B cell (primary cell): ENCODE results near the gene MUC4. TPM values are rescaled to one million over a fixed set of nuclear protein-coding genes. Genes with fewer than 3 reads are reported as not detected.
"Not testable (repeated sequence)": the region's sequence is repeated elsewhere in the genome, so short reads cannot be mapped to it uniquely, and the experiment has no call there.

Source experiments
- ATAC-seq: fragments of 200-7000 bp; cut with Tn5 transposase; one replicate; pipeline ENCODE4 v1.10.0; 2021; ENCODE audit warnings: low read depth, mild to moderate bottlenecking, moderate number of reproducible peaks, moderate library complexity
- CTCF ChIA-PET: fragments of 350-600 bp; sonication (Branson Sonifier 250); formaldehyde crosslinking; loops from one replicate; lab custom pipeline; 2021; ENCODE audit warnings: antibody characterized with exemption, inconsistent platforms; lab: Charles Lee
- POLR2A ChIA-PET: fragments of 350-600 bp; sonication (Branson Sonifier 250); formaldehyde crosslinking; loops from one replicate; lab custom pipeline; 2021; ENCODE audit warnings: antibody characterized with exemption; lab: Charles Lee
- DNase-seq: peaks from one replicate; pipeline ENCODE4 v3.0.0; 2013
- H2AFZ ChIP-seq: 2 replicates; pipeline ENCODE4 v1.6.1; 2012; ENCODE audit warnings: mild to moderate bottlenecking, low read depth, low read length; ENCODE audit not compliant: insufficient read depth, poor library complexity, severe bottlenecking
- H3K27ac ChIP-seq, 2 donors: 1 replicate in 1 of 2; 2 replicates in 1 of 2; pipeline ENCODE4 v1.5.1; 2012 to 2013; ENCODE audit warnings: low read length in 2 of 2, mild to moderate bottlenecking in 2 of 2, moderate library complexity in 1 of 2
- H3K27me3 ChIP-seq, 4 experiments: fragments of 200-600 bp in 1 of 4; sonication (generic) in 1 of 4; replicated peaks in 1 of 4; 1 replicate in 2 of 4; 2 replicates in 2 of 4; pipeline versions ENCODE4 v1.6.1 to v1.7.0; 2013 to 2016; ENCODE audit warnings: low read length in 3 of 4, mild to moderate bottlenecking in 2 of 4, mixed read lengths in 1 of 4, moderate library complexity in 1 of 4; ENCODE audit not compliant: insufficient read depth in 4 of 4, control insufficient read depth in 3 of 4; ENCODE audit errors: control extremely low read depth in 1 of 4
- H3K36me3 ChIP-seq, 2 experiments: replicated peaks in 1 of 2; 1 replicate in 1 of 2; 2 replicates in 1 of 2; pipeline versions ENCODE4 v1.6.1 to v1.7.1; 2013; ENCODE audit warnings: low read length in 1 of 2; ENCODE audit not compliant: insufficient read depth in 2 of 2, control insufficient read depth in 1 of 2; ENCODE audit errors: control extremely low read depth in 1 of 2, extremely low read depth in 1 of 2
- H3K4me1 ChIP-seq, 2 donors: fragments of 200-600 bp in 1 of 2; sonication (generic) in 1 of 2; 1 replicate in 1 of 2; 2 replicates in 1 of 2; pipeline versions ENCODE4 v1.5.1 to v1.6.1; 2013 to 2017; ENCODE audit warnings: low read length in 2 of 2; ENCODE audit not compliant: control insufficient read depth in 2 of 2, insufficient read depth in 2 of 2
- H3K4me2 ChIP-seq: replicated peaks from 2 replicates; pipeline ENCODE3; 2012; ENCODE audit warnings: mild to moderate bottlenecking, low read depth, low read length; ENCODE audit not compliant: poor library complexity, severe bottlenecking
- H3K4me3 ChIP-seq, 5 experiments: fragments of 200-600 bp in 1 of 5; sonication (generic) in 1 of 5; 1 replicate in 3 of 5; 2 replicates in 2 of 5; pipeline versions ENCODE4 v1.5.1 to v1.7.0; 2011 to 2016; ENCODE audit warnings: low read length in 4 of 5, mild to moderate bottlenecking in 4 of 5, low read depth in 2 of 5, control low read depth in 1 of 5, moderate library complexity in 1 of 5; ENCODE audit not compliant: insufficient read depth in 1 of 5; ENCODE audit errors: control extremely low read depth in 1 of 5, extremely low read depth in 1 of 5
- H3K79me2 ChIP-seq: fragments of 200-600 bp; sonication (generic); one replicate; pipeline ENCODE4 v1.6.0; 2016; ENCODE audit warnings: low read length; ENCODE audit not compliant: control insufficient read depth, insufficient read depth
- H3K9ac ChIP-seq: fragments of 200-600 bp; sonication (generic); 2 replicates; pipeline ENCODE4 v1.6.1; 2017; ENCODE audit warnings: mild to moderate bottlenecking, low read length, moderate library complexity
- H3K9me3 ChIP-seq, 3 donors: one replicate each; pipeline versions ENCODE4 v1.6.1 to v1.7.1; 2013; ENCODE audit warnings: low read length in 2 of 3; ENCODE audit not compliant: control insufficient read depth in 2 of 3, insufficient read depth in 1 of 3; ENCODE audit errors: control extremely low read depth in 1 of 3
- H4K20me1 ChIP-seq: 2 replicates; pipeline ENCODE4 v1.6.0; 2012; ENCODE audit warnings: mild to moderate bottlenecking, low read length; ENCODE audit not compliant: insufficient read depth, control insufficient read depth, poor library complexity, severe bottlenecking
- H3K27ac Mint-ChIP-seq: one replicate; pipeline ENCODE4 v1.8.0; 2021; ENCODE audit warnings: mixed read lengths
- H3K27me3 Mint-ChIP-seq: one replicate; pipeline ENCODE4 v1.8.0; 2021; ENCODE audit warnings: mixed read lengths
- H3K4me1 Mint-ChIP-seq: one replicate; pipeline ENCODE4 v1.8.0; 2021; ENCODE audit warnings: mixed read lengths
- H3K4me3 Mint-ChIP-seq: one replicate; pipeline ENCODE4 v1.8.0; 2021; ENCODE audit warnings: mixed read lengths
- H3K9me3 Mint-ChIP-seq: one replicate; pipeline ENCODE4 v1.8.0; 2022; ENCODE audit warnings: mixed read lengths; ENCODE audit not compliant: insufficient read depth
- CTCF ChIP-seq: fragments of 200-600 bp; IDR thresholded peaks from one replicate; pipeline ENCODE4 v1.8.0; 2022; ENCODE audit warnings: antibody characterized with exemption, mild to moderate bottlenecking
- EZH2 ChIP-seq: IDR thresholded peaks from 2 replicates; pipeline ENCODE4 v1.6.1; 2012; ENCODE audit warnings: borderline replicate concordance, low read depth, mild to moderate bottlenecking, moderate library complexity, low read length; ENCODE audit not compliant: insufficient read depth, poor library complexity, severe bottlenecking
- WGBS: methylation state at CpG from one replicate; pipeline ENCODE4 v1.1.5; 2013; ENCODE audit warnings: missing lambda C conversion rate; ENCODE audit not compliant: insufficient coverage; 5-methylcytosine and 5-hydroxymethylcytosine counted together
- intact Hi-C: fragments of 100-400 bp; cut with micrococcal nuclease; formaldehyde crosslinking; loops from one replicate; pipeline ENCODE4 v1.10.0; 2022
- polyA plus RNA-seq: library from polyadenylated mRNA; depleted of rRNA; stranded (reverse); fragments of >200 nt; gene quantifications from 2 replicates; pipeline ENCODE4 v1.2.3, GENCODE V29; 2012
- total RNA-seq, 2 donors: library from RNA; stranded (reverse); fragments of 120-200 nt in 1 of 2; gene quantifications; 1 replicate in 1 of 2; 2 replicates in 1 of 2; pipeline versions ENCODE4 v1.2.3 to v1.2.4, GENCODE V29; 2013 to 2022

MUC4 gene
- total and polyA plus RNA-seq, 2 donors (not counting 1 experiment from before 2014, with no cell fraction given), result 0.22 to 1.2 TPM

GRCh38 chr3:195714380-195715011 lies 97.2 kb downstream of the MUC4 start:
- POLR2A ChIA-PET, result no interaction called here

GRCh38 chr3:195713150-195713549 lies 98.6 kb downstream of the MUC4 start:
- intact Hi-C loops, H3K9me3 Mint-ChIP-seq, H4K20me1 ChIP-seq, H3K4me3 Mint-ChIP-seq, CTCF ChIA-PET, H3K4me3 ChIP-seq, H3K27me3 Mint-ChIP-seq, ATAC-seq, H3K27me3 ChIP-seq, POLR2A ChIA-PET, H3K4me1 Mint-ChIP-seq, H3K4me1 ChIP-seq, H3K27ac Mint-ChIP-seq, H3K27ac ChIP-seq, H3K4me2 ChIP-seq, H3K9ac ChIP-seq, H2AFZ ChIP-seq, H3K79me2 ChIP-seq: not testable (repeated sequence)
- DNase-seq, result peak; percentile 37
- Histone ChIP-seq H3K9me3 (peaks cover 0 to 10% (median 0%) of the 10 kb centered on the region in 3 donors), H3K36me3 (peaks cover 0 to 15% of the 10 kb centered on the region in 2 experiments)
- WGBS, result 13% methylated on average over 5 of the region's 9 CpGs

More at GRCh38 chr3:195714380-195715011, 97.2 kb downstream of the MUC4 start:
- WGBS, result 95% methylated on average over 5 of the region's 6 CpGs
- Histone ChIP-seq H3K27ac (no peak overlapping the region), H3K9ac (no peak overlapping the region), H4K20me1 (no peaks in the 10 kb centered on the region), H3K4me3 (no peak overlapping the region), H3K4me2 (no peak overlapping the region), H3K79me2 (no peaks in the 10 kb centered on the region), H3K36me3 (peaks cover 0 to 15% of the 10 kb centered on the region in 2 experiments), H2AFZ (no peak overlapping the region), H3K4me1 (no peaks in the 10 kb centered on the region), H3K27me3 (no peaks in the 10 kb centered on the region), H3K9me3 (peaks cover 0 to 10% (median 0%) of the 10 kb centered on the region in 3 donors)
- H3K4me3 Mint-ChIP-seq, result no peak overlapping the region
- no peaks in the 10 kb centered on the region for H3K9me3 Mint-ChIP-seq
- H3K4me1 Mint-ChIP-seq, result peaks cover 6% of the 10 kb centered on the region
- TF ChIP-seq CTCF (no peak), EZH2 (no peak)
- ATAC-seq (no peak), DNase-seq (no peak)
- no peak overlapping the region for H3K27ac Mint-ChIP-seq
- CTCF ChIA-PET, result no interaction called here
- intact Hi-C loops, result no loop called here
- peaks cover 6% of the 10 kb centered on the region for H3K27me3 Mint-ChIP-seq

GRCh38 chr3:195712535-195712910 lies 99.2 kb downstream of the MUC4 start:
- H3K4me1 Mint-ChIP-seq, H3K9me3 Mint-ChIP-seq, H3K4me3 ChIP-seq, CTCF ChIA-PET, intact Hi-C loops, H3K27me3 ChIP-seq, DNase-seq, H3K27ac ChIP-seq, H3K27ac Mint-ChIP-seq, H3K9ac ChIP-seq, POLR2A ChIA-PET, H2AFZ ChIP-seq, H3K4me2 ChIP-seq, H3K4me3 Mint-ChIP-seq, H3K27me3 Mint-ChIP-seq, H3K79me2 ChIP-seq, H3K4me1 ChIP-seq, ATAC-seq, H4K20me1 ChIP-seq: not testable (repeated sequence)
- Histone ChIP-seq H3K36me3 (peaks cover 0 to 15% of the 10 kb centered on the region in 2 experiments), H3K9me3 (peaks cover 0 to 10% (median 0%) of the 10 kb centered on the region in 3 donors)
- 66% methylated on average over 8 of the region's 8 CpGs for WGBS
